ENCODE measurements around the gene KCNT1.

The KCNT1 gene

GRCh38 chr9:135769489-135770202 lies 67.7 kb downstream of the KCNT1 start:
- no peak for DNase-seq

DNA sequence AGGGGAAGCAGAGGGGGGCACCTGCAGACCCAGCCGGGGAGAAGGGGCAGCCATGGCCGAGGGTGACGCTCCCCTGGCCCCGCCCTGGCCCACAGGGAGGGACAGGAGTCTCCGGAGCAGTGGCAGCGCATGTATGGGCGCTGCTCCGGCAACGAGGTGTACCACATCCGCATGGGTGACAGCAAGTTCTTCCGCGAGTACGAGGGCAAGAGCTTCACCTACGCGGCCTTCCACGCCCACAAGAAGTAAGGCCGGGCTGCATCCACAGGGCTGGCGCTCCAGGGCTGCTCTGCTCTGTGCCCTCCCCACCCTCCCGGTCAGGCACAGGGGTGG lies 68.2 kb downstream of the KCNT1 start:
- DNase-seq: no peak

GRCh38 chr9:135770771-135771170 lies 68.8 kb downstream of the KCNT1 start:
- no peak for DNase-seq

GRCh38 chr9:135771401-135772051 lies 69.5 kb downstream of the KCNT1 start:
- DNase-seq: no peak

GRCh38 chr9:135772056-135772646 lies 70.2 kb downstream of the KCNT1 start:
- no peak for DNase-seq

GRCh38 chr9:135772702-135773493 lies 70.9 kb downstream of the KCNT1 start:
- DNase-seq: no peak

DNA sequence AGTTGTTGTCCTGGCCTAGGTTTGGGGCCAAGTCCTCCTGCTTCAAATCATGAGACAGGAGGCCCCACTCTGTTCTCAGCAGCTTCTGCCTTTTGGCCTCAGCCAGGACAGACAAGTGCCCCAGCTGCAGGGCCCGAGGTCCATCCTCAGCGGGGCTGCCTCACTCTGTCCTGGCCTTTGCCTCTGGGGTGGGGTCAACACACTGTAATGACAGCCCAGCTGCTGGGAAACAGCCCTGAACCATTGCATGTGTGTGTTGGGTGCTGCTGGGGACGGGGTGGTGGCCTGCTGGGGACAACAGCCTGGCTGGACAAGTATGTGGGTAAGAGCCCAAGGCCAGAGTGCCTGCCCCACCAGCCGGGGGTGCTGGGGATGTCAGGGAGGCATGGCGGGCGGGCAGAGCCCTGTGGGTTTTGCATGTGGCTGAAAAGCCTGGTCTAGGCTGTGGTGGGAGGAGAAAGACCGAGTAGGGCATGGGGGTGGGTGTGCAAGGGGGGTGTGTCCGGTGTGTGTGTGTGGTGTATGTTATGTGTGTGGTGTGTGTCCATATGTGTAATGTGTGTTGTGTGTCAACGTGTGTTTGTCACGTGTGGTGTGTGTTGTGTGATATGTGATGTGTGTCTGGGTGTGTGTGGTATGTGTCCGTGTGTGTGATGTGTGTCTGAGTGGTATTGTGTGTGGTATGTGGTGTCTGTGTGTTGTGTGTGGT lies 71.7 kb downstream of the KCNT1 start:
- no peak for DNase-seq

- DNase-seq: no peak
Measured at GRCh38 chr9:135774239-135774747, 72.3 kb downstream of the KCNT1 start.

DNA sequence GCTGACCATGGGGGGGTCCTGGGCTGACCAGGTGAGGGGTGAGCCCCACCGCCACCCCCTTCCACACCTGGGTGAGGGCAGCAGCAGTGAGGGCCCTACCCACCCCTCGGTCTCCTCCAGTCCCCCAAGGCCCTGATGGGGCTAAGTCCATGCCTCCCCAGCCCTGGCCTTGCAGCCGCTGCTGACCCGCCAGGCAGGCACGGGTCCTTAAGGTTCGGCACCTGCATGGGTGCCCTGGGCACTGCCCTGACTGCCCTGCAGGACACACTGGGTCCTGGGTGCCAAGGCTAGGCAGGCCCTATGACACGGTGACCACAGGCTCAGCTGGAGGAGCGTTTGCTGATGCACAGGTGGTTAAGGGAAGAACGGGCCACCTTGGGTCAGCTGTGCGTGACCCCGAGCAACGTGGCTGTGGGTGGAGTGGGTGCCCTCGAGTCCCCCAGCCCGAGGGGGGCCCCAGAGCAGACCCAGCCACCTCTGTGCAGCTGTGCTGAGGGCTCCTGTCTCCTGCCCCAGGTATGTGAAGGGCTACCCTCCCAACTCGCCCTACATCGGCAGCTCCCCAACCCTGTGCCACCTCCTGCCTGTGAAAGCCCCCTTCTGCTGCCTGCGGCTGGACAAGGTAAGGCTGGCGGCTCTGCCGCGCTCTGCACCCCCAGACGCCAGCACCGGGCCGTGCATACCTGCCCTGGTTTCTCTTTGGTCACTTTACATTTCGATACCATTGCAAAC lies 73.0 kb downstream of the KCNT1 start:
- DNase-seq: no peak

- DNase-seq: no peak
Measured at GRCh38 chr9:135775911-135776310, 73.9 kb downstream of the KCNT1 start.

DNA sequence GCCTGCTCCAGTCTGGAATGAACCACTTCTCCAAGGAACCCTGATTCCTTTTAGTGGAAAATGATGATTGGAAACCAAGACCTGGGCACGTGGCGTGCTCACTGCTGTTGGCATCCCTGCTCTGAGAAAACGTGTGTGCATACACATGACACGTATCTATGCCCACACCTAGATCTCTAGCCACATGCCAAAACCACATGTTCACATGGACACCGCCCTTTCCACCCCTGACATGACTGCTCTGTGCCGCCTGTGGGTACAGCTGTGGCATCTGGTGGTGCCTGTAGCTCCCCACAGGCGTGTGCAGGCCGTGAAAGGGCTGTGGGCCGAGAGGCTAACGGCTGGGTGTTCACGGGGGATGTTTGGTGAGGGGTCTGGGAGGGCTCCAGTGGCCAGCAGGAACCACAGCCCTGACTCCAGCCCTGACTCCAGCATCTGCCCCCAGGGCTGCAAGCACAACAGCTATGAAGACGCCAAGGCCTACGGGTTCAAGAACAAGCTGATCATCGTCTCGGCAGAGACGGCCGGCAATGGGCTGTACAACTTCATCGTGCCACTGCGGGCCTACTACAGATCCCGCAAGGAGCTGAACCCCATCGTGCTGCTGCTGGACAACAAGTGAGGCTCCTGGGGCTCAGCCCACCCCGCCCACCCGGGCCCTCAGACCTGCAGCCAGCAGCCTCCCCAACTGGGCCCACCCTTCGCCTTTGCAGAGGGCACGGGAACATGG lies 75.1 kb downstream of the KCNT1 start:
- no peak for DNase-seq

GRCh38 chr9:135777623-135778177 lies 75.7 kb downstream of the KCNT1 start:
- DNase-seq: no peak

DNA sequence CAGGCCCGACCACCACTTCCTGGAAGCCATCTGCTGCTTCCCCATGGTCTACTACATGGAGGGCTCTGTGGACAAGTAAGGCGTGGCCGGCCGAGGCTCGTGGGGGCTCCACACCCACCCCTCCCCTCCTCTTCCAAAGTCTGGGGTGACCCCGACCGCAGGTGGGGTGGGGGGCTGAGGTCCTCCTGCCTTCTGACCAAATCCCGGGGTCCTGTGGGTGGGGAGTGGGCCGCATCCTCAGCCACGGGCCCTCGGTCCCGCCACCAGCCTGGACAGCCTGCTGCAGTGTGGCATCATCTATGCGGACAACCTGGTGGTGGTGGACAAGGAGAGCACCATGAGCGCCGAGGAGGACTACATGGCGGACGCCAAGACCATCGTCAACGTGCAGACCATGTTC lies 76.4 kb downstream of the KCNT1 start:
- DNase-seq: no peak

DNA sequence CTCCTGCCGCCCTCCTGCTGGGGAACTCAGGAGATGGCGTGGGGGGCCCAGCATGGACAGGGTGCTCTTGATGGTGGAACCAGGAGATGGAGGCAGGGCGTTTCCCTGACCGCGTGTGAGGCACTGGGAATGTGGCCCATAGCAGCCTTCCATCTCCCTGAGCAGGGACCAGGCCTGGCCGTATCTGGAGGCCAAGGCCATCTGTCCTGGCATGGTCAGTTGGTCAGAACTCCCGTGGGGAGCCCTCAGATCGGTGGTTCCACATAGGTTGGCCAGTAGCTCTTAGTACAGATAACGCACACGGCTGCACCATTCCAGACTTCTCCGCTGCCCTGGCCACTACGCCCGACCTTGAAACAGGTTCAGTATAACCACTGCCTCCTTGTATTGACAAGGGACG lies 77.6 kb downstream of the KCNT1 start:
- DNase-seq: no peak

GRCh38 chr9:135780086-135780485 lies 78.1 kb downstream of the KCNT1 start:
- DNase-seq: no peak

DNA sequence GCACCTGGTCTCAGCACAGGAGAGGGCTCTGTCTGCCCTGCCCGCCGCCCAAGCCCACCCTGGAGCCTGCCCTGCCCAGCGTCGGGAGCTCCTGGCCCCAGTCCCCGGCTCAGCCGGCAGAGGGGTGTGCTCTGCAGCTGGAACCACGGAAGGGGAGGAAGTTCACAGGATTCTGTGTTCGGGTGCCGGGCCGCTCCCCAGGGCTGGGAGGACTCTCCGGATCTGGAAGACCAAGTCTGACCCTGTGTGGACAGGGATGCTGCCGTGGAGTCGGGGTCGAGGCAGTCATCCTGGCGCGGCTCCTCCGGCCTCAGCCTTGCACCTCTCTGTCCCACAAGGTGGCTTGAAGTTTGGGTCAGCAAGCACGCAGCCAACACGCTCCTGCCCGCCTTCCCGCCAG lies 78.6 kb downstream of the KCNT1 start:
- DNase-seq: no peak

DNA sequence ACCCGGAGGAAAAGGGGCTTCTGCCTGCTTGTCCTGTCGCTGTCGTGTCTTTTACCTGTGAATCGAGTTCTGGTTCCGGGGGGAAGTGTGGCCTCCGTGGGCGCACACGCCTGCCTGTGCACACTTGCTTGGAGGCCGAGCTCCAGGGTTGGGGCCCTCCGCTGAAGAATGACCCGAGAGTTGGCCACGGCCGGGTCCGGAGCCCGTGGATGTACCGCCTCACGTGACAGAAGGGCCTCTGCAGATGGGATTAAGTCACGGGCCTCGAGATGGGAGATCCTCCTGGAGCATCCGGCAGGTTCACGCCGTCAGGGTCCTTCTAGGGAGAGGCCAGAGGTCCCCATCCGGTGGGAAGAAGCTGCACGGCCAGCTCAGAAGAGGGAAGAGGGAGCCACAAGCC lies 81.0 kb downstream of the KCNT1 start:
- no peak for DNase-seq

- no peak for DNase-seq
Measured at GRCh38 chr9:135783540-135784245, 81.7 kb downstream of the KCNT1 start.

- DNase-seq: no peak
Measured at GRCh38 chr9:135785013-135785575, 83.1 kb downstream of the KCNT1 start.

GRCh38 chr9:135786146-135786690 lies 84.2 kb downstream of the KCNT1 start:
- no peak for DNase-seq

Data from DMS79 treated with DMSO at 0.1 percent for 48 hours (cell line).